Gastroesophageal sphincter (tissue), 4 donors: Measurements from ENCODE around the gene DOLPP1. TPM values are rescaled to one million over a fixed set of nuclear protein-coding genes. Genes with fewer than 3 reads are reported as not detected.

Experiments used
- ATAC-seq: fragments of 150-250 bp; one replicate; pipeline ENCODE4 v1.9.1; 2016; ENCODE audit warnings: mild to moderate bottlenecking, moderate library complexity
- H3K27ac ChIP-seq, 4 donors: fragments of 200-600 bp; sonication (generic) in 3 of 4; 1 replicate in 3 of 4; 2 replicates in 1 of 4; pipeline ENCODE4 v1.5.1; 2016 to 2019
- H3K27me3 ChIP-seq: fragments of 200-600 bp; sonication (generic); one replicate; pipeline ENCODE4 v1.5.1; 2019
- H3K36me3 ChIP-seq, 2 donors: fragments of 200-600 bp; sonication (generic); one replicate each; pipeline ENCODE4 v1.5.1; 2019; ENCODE audit warnings: control low read depth in 1 of 2
- H3K4me1 ChIP-seq, 3 donors: fragments of 200-600 bp; sonication (generic); 1 replicate in 2 of 3; 2 replicates in 1 of 3; pipeline ENCODE4 v1.5.1; 2016 to 2019; ENCODE audit warnings: control low read depth in 2 of 3
- H3K4me3 ChIP-seq, 2 donors: fragments of 200-600 bp; sonication (generic); one replicate each; pipeline ENCODE4 v1.5.1; 2019; ENCODE audit warnings: mild to moderate bottlenecking in 1 of 2, moderate library complexity in 1 of 2
- H3K9me3 ChIP-seq, 3 donors: fragments of 200-600 bp; sonication (generic); one replicate each; pipeline ENCODE4 v1.5.1; 2017 to 2019; ENCODE audit warnings: control low read depth in 2 of 3
- EP300 ChIP-seq: sonication (generic); formaldehyde crosslinking; IDR thresholded peaks from one replicate; pipeline ENCODE4 v1.6.1; 2017; ENCODE audit warnings: antibody characterized with exemption, mild to moderate bottlenecking
- POLR2A ChIP-seq, 2 donors: fragments of 450-650 bp; IDR thresholded peaks; one replicate each; pipeline ENCODE4 v1.6.1; 2017; ENCODE audit warnings: antibody characterized with exemption in 2 of 2, mild to moderate bottlenecking in 2 of 2, moderate library complexity in 1 of 2
- POLR2AphosphoS5 ChIP-seq: sonication (generic); formaldehyde crosslinking; IDR thresholded peaks from one replicate; pipeline ENCODE4 v1.6.1; 2017; ENCODE audit warnings: antibody characterized with exemption
- WGBS, 2 donors: methylation state at CpG; one replicate each; pipeline ENCODE4 v1.1.5; 2018; ENCODE audit warnings: low coverage in 1 of 2; 5-methylcytosine and 5-hydroxymethylcytosine counted together
- total RNA-seq, 4 donors: library from RNA; depleted of rRNA; stranded (reverse); fragments of >200 nt; gene quantifications; one replicate each; pipeline ENCODE4 v1.1.0, GENCODE V29; 2016
- TF ChIP-seq, protein P1 (sequence below), 4 experiments: fragments of 200-600 bp in 2 of 4; fragments of 450-650 bp in 2 of 4; sonication (generic) in 1 of 4; IDR thresholded peaks; one replicate each; pipeline ENCODE4 v1.5.1; 2017 to 2019; ENCODE audit warnings: antibody characterized with exemption in 4 of 4, mild to moderate bottlenecking in 2 of 4, moderate library complexity in 2 of 4

Gene DOLPP1
- total RNA-seq, 4 donors from 2014 or later = 2.7 to 6.2 (median 6.0) TPM

DNA sequence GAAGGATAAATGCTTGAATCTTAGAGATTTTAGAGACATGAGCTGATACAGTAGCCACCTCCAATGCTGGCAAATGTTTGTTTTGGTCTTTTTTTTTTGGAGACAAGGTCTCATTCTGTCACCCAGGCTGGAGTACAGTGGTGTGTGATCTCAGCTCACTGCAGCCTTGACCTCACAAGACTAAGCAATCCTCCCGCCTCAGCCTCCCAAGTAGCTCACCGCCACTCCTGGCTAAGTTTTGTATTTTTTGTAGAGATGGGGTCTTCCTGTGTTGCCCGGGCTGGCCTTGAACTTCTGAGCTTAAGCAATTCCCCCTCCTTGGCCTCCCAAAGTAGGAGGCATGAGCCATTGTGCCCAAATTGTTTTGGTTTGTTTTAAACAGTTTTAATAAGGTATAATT lies 6.8 kb upstream of the DOLPP1 start:
- 93% methylated on average over 3 of the region's 3 CpGs; no CpG with 5 or more reads in 1 of the 2 donors for WGBS, 2 donors
- no peaks in the 10 kb centered on the region for H3K4me1 ChIP-seq
- no peak overlapping the region for H3K4me3 ChIP-seq
- H3K27ac ChIP-seq = no peak overlapping the region
- ATAC-seq = no peak
- no peaks in the 10 kb centered on the region for H3K9me3 ChIP-seq
- H3K27me3 ChIP-seq = no peaks in the 10 kb centered on the region
- no peak for TF ChIP-seq POLR2AphosphoS5
- TF ChIP-seq POLR2A (IDR thresholded peaks at IDR 0.05) = no peak
- TF ChIP-seq, protein P1, sequence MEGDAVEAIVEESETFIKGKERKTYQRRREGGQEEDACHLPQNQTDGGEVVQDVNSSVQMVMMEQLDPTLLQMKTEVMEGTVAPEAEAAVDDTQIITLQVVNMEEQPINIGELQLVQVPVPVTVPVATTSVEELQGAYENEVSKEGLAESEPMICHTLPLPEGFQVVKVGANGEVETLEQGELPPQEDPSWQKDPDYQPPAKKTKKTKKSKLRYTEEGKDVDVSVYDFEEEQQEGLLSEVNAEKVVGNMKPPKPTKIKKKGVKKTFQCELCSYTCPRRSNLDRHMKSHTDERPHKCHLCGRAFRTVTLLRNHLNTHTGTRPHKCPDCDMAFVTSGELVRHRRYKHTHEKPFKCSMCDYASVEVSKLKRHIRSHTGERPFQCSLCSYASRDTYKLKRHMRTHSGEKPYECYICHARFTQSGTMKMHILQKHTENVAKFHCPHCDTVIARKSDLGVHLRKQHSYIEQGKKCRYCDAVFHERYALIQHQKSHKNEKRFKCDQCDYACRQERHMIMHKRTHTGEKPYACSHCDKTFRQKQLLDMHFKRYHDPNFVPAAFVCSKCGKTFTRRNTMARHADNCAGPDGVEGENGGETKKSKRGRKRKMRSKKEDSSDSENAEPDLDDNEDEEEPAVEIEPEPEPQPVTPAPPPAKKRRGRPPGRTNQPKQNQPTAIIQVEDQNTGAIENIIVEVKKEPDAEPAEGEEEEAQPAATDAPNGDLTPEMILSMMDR (IDR thresholded peaks at IDR 0.05) = no peak
- no peak for TF ChIP-seq EP300
- H3K36me3 ChIP-seq = peaks cover 0 to 26% of the 10 kb centered on the region in 2 donors

DNA sequence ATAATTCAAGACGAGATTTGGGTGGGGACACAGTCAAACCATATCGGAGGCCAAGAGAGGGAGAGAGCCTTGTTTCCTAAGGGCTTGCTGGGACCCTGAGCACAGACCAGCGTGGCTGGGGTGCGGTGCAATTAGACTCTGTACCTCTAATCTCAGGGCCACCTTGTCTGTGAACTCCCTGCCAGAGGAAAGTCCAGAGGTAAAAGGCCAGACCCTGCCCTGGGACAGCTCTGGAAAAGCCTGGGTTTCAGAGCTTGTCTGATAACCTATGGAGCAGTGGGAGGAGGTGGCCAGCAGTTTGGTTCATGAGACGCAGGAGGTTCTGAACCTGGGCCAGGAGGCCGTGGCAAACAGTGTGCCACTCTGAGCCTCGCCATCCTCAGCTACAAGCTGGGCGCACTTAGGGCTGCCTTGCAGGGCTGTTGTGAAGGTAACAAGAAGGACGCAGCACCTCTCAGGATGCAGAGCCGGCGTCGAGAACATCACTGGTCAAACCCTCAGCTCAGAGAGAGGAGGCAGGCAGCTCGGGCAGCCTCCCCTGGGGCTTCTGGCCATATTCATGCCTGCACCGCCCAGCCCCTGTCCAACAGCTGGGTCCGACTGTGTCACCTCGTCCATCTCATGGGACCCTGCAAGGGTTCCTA lies 4.8 kb upstream of the DOLPP1 start:
- no peak for ATAC-seq
- H3K27ac ChIP-seq = no peak overlapping the region

DNA sequence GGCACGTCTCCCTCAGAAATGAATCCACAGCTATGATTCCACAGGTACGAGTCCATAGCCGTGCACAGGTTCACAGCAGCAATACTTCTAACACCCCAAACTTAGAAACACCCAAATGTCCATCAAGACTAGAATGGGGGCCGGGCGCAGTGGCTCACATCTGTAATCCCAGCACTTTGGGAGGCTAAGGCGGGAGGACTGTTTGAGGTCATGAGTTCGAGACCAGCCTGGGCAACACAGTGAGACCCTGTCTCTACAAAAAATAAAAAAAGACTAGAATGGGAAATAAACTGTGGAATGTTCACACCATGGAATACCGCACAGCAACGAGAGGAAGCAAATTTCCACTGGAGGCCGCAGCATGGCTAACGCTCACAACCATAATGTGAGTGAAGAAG lies 4.3 kb upstream of the DOLPP1 start:
- Histone ChIP-seq H3K9me3 (no peaks in the 10 kb centered on the region), H3K27me3 (no peaks in the 10 kb centered on the region), H3K4me1 (peaks cover 0 to 10% (median 4%) of the 10 kb centered on the region in 3 donors), H3K27ac (no peak overlapping the region), H3K36me3 (peaks cover 0 to under 1% of the 10 kb centered on the region in 2 donors), H3K4me3 (no peak overlapping the region)
- 91 to 93% methylated on average over 4 to 7 of the region's 11 CpGs for WGBS, 2 donors
- ATAC-seq = no peak
- TF ChIP-seq, protein P1 (IDR thresholded peaks at IDR 0.05) = no peak
- TF ChIP-seq EP300 (no peak), POLR2AphosphoS5 (no peak), POLR2A (IDR thresholded peaks at IDR 0.05) (no peak)

More for the DNA sequence above, 4.8 kb upstream of the DOLPP1 start:
- Histone ChIP-seq H3K27me3 (no peaks in the 10 kb centered on the region), H3K36me3 (peaks cover 0 to 6% of the 10 kb centered on the region in 2 donors), H3K9me3 (no peaks in the 10 kb centered on the region), H3K4me3 (no peak overlapping the region), H3K4me1 (peaks cover 0 to 8% (median 3%) of the 10 kb centered on the region in 3 donors)
- 64 to 80% methylated on average over 1 to 4 of the region's 16 CpGs for WGBS, 2 donors
- TF ChIP-seq, protein P1 (IDR thresholded peaks at IDR 0.05) = no peak
- TF ChIP-seq POLR2A (IDR thresholded peaks at IDR 0.05) (no peak), EP300 (no peak), POLR2AphosphoS5 (no peak)

DNA sequence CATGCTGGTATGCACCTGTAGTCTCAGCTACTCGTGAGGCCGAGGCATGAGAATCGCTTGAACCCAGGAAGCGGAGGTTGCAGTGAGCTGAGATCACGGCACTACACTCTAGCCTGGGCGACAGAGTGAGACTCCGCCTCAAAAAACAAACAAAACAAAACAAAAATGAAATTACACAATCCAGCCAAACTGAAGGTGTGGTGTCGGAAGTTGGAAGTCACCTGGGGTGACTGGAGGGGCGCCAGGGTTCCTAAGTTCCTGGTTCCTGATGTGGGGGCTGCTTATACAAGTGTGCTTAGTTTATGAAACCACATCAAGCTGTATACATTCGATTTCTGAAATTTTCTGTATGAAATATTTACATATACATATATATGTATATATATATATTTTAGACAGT lies 3.7 kb upstream of the DOLPP1 start:
- no peak overlapping the region for H3K4me3 ChIP-seq
- TF ChIP-seq POLR2AphosphoS5 = no peak
- TF ChIP-seq POLR2A (IDR thresholded peaks at IDR 0.05) = no peak
- TF ChIP-seq, protein P1 (IDR thresholded peaks at IDR 0.05) = no peak
- no peak for TF ChIP-seq EP300
- peaks cover 0 to 16% (median 10%) of the 10 kb centered on the region in 3 donors for H3K4me1 ChIP-seq
- no peak for ATAC-seq
- WGBS, 2 donors = 81 to 86% methylated on average over 10 of the region's 10 CpGs
- no peaks in the 10 kb centered on the region for H3K27me3 ChIP-seq
- no peaks in the 10 kb centered on the region for H3K9me3 ChIP-seq
- no peak overlapping the region for H3K27ac ChIP-seq
- H3K36me3 ChIP-seq = no peaks in the 10 kb centered on the region
